Activated CD8-positive, alpha-beta memory T cell treated with anti-CD3 and anti-CD28 coated beads for 1 hour (primary cell): ENCODE data around the gene ARAP1.
A peak's percentile ranks its signal among the peaks of the same experiment; 100 is the strongest.

ENCODE experiments used
- DNase-seq, 2 donors: peaks; one replicate each; pipeline ENCODE4 v3.0.0-alpha.2; 2020; ENCODE audit warnings: low read depth in 1 of 2; ENCODE audit errors: extremely low read depth in 1 of 2

Gene ARAP1

DNA sequence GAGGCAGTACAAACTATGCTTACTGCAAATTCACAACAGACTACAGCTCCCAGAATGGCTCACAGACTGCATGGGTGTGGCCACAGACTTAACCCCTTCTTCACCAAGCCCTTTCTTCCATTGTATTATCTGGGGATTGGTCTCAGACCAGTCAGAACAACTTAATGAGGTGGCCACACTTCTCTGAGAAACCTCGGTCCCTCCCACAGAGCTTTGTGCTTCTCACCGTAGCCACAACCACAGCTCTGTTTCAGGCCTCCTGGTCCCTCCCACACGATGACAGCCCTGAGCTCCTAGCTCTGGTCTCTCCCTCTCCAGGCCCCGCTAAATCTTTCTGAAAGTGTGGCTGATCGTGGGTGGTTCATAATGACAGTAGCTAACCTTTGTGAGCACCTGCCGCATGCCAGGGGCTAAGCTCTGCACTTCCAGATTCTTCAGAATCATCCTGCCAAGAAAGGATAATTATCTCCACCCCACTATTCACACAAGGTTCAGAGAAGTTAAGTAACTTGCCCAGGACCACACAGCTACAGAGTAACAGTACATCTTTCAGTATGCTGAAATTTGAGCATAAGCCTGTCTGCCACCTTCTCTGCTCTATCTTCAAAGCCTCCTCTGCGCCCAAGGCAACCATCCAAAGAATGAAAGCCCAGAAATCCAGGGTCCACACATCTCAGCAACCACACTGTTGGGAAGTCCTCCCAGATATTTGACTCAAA lies 83.4 kb downstream of the ARAP1 start:
- DNase-seq, result no peak

GRCh38 chr11:72665911-72666472 lies 86.2 kb downstream of the ARAP1 start:
- DNase-seq, result no peak

DNA sequence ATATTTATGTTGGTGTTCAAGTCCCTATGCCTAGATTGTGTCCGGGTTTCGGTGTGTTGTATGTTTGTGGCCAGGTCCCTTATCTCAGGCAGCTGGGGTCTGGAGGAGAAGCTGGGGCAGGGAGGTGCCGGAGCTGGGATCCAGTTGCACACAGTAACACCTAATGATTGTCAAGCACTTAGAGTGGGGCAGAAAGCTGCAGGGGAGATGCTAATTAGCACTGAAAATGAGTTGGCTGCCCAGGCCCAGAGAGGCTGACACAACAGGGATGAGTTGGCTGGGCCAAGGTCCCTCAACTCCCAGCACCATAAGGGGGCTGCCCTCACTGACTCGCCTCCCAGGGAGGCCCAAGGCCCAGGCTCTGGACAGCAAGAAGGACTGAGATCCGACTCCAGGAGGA lies 90.2 kb downstream of the ARAP1 start:
- DNase-seq, result no peak

GRCh38 chr11:72661486-72661885 lies 90.7 kb downstream of the ARAP1 start:
- no peak for DNase-seq

- DNase-seq, result no peak
Measured at GRCh38 chr11:72658989-72659640, 93.1 kb downstream of the ARAP1 start.

GRCh38 chr11:72657411-72658100 lies 94.7 kb downstream of the ARAP1 start:
- DNase-seq, result no peak

- no peak for DNase-seq
Measured at GRCh38 chr11:72655896-72656464, 96.2 kb downstream of the ARAP1 start.

DNA sequence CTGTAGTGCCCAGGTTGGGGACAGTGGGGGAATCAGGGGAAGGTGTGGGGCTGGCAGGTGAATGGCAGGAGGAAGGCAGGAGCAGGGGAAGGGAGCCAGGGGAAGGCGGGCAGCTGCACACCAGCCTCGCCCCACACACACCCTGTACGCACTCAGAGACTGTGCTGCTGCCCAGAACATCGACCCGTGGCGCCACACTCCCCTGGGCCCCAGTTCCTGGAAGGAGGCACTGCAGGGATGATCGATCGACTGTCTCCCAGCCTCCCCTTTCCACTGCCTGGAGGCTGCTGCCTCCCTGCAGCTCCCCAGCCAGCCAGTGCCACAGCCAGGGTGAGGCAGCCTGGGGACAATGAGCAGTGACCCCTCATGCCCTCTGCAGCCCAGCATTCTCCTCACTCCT lies 97.2 kb downstream of the ARAP1 start:
- no peak for DNase-seq

DNA sequence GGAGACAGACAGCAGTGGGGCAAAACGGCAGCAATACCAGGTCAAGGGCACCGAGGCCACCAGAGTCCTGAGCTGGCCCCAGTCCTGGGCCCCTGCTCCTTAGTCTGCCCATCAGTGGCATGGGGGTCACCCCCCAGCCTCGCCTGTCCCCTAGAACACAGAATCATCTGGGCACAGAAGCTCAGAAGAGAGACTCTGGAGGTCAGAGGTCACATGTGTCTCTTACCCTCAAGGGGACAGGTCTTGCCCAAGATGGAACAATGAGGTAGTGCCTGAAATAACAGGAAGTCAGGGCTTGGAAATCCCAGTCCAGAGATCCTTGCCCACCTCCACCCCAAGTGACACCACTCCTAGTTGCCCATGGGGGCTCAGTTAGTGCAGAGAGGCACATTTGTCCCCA lies 98.6 kb downstream of the ARAP1 start:
- DNase-seq, result no peak

GRCh38 chr11:72652873-72653630 lies 99.2 kb downstream of the ARAP1 start:
- no peak for DNase-seq

- DNase-seq, result no peak
Measured at GRCh38 chr11:72652133-72652532, 100.1 kb downstream of the ARAP1 start.

DNA sequence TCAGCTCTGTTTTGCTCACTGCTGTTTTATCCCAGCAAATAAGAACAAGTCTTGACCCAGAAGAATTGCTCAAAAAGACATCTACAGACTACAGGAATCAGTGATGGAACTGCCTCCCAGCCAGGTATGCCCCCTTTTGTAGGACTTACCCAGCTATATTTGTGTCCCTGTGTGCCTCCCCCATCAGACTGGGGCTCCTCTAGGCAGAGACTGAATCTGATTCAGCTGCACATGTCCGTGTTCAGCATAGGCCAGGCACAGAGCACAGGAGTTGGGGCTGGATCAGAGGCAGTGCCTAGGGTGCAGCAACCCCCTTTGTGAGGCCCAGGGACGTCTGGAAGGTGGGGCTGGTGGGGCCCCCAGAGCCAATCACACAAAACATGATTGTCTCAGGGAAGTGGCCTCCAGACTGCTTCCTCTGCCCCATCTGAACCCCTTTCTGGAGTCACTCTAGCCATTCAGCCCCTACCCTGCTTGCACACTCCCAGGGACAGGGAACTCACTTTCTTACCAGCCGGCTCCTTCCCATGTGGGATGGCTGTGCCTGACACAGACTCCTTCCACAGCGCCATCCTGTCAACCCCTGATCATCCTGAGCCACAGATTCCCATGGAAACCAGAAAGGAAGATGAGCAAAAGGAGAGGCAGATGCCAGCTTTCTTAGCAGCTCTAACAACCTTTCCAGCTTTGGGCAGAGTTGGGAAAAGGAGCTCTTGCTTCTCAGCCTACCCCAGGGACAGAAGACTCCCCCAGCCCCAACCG lies 102.8 kb downstream of the ARAP1 start:
- no peak for DNase-seq

- no peak for DNase-seq
Measured at GRCh38 chr11:72648384-72649136, 103.6 kb downstream of the ARAP1 start.

DNA sequence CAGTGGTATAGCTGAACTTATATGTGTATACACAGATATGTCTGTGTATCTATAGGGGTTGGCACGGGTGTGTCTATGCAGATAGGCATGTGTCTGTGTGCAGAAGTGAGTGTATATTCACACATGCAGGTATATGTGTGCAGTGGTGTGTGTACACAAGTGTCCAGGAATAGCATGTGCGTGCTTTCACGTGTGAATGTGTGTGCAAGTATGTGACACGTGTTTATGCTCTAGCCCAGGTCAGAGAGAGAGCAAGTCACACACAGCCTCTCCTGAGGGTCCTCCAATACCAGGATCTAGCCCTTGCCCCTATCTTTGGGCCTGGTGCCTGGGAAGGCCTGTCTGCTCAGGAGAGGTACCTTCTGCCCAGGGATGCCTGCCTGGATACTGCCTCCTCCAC lies 104.3 kb downstream of the ARAP1 start:
- no peak for DNase-seq

- no peak for DNase-seq
Measured at GRCh38 chr11:72646472-72646871, 105.7 kb downstream of the ARAP1 start.

DNA sequence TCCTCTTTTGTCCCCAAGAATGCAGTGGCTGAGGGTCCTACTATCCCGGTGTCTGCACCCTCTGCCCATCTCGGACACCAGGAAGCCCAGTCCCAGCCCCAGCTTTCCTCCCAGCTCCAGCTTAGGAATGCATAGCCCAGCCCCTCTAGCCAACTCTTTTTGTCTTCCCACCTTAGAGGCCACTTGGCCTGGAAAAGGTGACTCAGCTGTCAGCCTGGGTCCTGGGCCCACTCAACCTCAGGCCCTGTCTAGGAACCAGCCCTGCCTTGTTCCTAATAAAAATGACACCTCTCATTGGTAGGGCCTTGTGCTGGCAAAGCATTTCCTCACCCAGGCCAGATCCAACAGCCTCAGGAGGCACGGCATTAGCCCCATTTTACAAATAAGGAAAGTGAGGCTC lies 106.2 kb downstream of the ARAP1 start:
- DNase-seq, result no peak

GRCh38 chr11:72643547-72643946 lies 108.7 kb downstream of the ARAP1 start:
- DNase-seq, result no peak

- peak in 1 of 2 donors; percentile 39 for DNase-seq
Measured at GRCh38 chr11:72642884-72643522, 109.2 kb downstream of the ARAP1 start.
